GM12872 (cell line): ENCODE results near the gene DDX31.

Experiments used
- TF ChIP-seq, protein P1 (sequence below): IDR thresholded peaks from 3 replicates; pipeline ENCODE4 v1.5.1; 2011; ENCODE audit warnings: low read depth, mild to moderate bottlenecking, low read length, moderate library complexity; ENCODE audit not compliant: insufficient read depth

Gene DDX31

DNA sequence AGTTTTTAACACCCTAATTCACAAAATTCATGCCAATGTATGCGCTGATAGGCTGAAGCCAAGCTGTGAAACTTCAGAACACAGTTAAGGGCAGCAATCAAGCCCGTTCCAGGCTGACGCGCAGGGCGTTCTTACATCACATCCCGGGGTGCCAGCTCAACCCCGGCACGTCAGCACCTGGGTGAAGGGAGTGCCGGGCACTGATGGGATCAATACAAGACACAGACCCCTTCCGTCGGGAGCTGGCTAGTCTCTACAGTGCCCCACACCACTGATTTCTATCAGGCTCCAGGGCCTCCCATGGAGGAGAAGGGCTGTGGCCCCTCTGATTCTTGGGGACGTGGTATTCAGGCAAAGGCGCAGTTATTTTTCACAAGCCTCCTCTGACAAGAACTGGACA, 75.4 kb downstream of the DDX31 start:
- TF ChIP-seq, protein P1, sequence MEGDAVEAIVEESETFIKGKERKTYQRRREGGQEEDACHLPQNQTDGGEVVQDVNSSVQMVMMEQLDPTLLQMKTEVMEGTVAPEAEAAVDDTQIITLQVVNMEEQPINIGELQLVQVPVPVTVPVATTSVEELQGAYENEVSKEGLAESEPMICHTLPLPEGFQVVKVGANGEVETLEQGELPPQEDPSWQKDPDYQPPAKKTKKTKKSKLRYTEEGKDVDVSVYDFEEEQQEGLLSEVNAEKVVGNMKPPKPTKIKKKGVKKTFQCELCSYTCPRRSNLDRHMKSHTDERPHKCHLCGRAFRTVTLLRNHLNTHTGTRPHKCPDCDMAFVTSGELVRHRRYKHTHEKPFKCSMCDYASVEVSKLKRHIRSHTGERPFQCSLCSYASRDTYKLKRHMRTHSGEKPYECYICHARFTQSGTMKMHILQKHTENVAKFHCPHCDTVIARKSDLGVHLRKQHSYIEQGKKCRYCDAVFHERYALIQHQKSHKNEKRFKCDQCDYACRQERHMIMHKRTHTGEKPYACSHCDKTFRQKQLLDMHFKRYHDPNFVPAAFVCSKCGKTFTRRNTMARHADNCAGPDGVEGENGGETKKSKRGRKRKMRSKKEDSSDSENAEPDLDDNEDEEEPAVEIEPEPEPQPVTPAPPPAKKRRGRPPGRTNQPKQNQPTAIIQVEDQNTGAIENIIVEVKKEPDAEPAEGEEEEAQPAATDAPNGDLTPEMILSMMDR: no peak

DNA sequence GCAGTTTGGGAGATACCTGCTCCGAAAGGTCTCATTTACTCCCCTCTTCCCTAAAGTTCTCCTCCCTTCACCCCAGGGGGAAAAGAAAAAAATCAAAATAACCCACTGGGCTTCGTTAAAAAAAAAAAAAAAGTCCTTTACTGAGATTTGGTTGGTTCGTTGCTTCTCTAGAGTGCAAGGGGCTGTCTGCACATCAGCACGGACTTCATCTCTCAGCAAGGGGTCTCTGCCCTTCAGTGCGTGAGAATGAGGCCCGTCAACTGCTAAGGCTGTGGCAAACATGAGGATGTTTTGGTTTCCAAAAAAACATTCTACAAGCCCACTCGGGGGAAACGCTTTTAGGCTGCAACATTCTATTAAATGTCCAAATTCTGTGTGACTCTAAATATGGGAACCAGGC, 77.3 kb downstream of the DDX31 start:
- TF ChIP-seq, protein P1: no peak

DNA sequence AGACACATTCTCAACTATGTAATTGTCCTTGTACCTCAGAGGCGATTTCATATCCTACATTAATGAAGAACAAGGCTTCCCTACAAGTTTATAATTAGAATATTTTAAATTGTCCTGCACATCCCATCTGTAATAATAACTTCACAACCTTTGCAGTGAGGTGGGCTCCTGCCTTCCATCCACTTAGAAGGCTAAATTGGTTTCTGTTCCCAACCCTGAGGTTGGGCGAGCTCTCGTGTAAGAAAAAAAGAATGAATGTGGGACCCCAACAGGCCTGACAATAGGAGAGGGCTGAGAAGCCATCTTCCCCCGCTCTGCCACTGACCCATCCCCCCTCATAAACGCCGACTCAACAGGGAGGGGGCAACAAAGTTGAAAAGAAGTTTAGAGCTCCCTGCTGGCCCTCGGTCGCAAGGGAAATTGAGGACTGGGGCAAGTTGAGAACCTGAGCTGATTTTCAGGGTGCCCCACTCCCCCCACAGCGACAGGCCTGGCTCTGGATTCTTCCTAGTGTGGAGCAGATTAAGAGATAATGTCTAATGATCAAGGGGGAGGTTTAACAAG, 78.0 kb downstream of the DDX31 start:
- TF ChIP-seq, protein P1: no peak

DNA sequence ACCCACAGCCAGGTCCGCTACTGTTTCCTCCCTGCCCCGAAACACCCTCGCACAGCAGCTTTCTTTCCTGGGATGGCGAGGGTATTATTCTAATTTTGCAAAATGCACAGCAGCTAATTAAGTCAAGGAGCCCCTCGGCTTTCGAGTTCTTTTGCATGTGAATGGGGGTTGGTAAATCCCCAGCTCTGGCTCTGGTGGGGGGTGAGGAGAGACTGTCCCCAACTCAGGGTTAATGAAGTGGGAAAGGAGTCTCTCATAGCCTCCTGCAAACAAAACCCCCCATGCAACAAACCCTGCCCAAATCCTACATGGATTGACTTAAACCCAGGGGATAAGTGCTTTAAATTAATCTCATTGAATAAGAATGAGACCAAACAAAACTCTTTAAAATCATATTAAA, 78.5 kb downstream of the DDX31 start:
- TF ChIP-seq, protein P1: no peak

DNA sequence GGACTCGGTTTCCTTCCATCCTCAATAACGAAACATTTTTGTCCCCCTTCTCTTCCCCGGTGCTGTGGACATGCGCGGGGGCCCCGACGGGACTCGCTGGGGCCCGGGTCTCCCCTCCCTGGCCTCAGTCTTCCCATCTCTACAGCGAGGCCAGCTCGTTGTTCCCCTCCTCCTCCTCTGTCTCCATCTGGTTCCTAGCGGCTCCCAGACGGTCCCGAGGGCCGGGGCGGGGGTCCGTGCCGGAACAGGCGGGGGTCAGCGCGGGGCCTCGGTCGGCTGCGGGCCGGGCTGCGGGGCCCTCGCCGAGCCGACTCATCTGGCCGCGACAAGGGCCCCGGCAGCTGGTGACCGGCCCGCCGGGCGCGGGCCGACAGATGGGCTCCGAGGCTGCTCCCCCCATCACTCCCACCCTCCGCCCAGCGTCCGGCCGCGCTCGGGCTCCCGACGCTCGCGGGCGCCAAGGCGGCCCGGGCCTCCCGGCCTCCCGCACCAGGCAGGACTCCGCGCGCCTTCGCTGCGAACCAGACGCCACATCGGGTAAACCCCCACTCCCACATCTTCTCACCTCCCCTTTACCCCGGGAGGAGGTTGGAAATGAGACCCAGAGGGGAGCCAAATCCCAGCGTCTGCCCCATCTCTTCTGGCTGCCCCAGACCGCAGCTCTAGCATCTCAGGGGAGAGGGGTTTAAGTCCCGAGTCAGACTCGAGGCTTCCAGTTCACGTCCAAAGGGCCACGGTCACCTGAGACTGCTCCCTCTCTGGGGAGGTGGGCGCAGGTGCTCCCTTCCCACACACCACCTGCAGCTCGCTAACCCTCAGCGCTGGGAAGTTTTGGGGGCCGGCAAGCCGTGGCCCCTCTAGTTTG, 79.2 kb downstream of the DDX31 start:
- TF ChIP-seq, protein P1: no peak

DNA sequence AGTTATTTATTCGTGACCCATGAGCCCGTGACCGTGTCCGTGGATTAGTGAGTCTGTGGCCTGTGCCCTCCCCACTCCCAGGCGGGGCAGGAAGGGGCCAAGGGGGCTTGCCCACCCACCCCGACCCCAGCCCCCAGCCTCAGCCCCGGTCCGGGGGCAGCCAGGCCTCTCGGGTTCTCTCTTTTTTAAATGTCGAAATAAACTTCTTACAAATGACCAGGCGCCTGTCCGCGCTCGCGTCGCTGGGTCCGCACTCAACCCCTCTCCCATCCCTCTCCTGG, 79.8 kb downstream of the DDX31 start:
- TF ChIP-seq, protein P1: no peak

DNA sequence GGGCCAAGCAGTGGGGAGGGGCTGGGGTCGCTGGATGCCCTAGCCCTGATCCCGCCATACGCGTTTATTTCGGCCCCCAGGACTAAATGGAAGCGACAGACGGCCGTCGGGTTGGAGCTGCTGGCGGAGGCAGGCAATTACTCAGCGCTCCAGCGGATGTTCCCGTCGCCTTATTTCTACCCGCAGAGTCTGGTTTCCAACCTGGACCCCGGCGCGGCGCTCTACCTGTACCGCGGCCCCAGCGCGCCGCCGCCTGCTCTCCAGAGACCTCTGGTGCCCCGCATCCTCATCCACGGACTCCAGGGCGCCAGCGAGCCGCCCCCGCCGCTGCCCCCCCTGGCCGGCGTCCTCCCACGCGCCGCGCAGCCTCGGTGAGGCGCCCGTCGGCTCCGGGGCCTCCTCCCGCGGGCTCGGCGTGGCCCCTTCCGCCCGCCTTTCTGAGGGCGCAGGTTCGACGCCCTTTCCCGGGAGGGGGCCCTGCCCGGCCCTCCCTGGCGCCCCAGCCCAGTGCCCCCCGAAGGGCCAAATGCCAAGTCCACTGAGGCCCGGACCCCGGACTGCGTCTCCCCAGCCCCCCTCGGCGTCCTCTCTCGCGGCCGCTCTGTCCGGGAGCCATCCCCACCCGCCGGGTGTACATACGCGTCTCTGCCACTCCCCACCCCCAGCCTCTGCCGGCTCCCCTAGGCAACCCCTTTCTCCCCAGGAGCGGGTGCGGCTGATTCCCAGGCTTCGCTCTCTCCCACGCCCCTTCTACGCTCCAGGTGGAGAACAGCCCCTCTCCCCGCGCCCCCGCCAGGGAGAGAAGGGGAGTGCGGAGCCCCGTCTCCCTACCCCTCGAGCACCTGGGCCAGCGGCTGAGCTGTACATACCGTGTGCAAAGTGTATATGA, 80.4 kb downstream of the DDX31 start:
- TF ChIP-seq, protein P1: no peak
